ENCODE measurements around the gene ACADVL.

DNA sequence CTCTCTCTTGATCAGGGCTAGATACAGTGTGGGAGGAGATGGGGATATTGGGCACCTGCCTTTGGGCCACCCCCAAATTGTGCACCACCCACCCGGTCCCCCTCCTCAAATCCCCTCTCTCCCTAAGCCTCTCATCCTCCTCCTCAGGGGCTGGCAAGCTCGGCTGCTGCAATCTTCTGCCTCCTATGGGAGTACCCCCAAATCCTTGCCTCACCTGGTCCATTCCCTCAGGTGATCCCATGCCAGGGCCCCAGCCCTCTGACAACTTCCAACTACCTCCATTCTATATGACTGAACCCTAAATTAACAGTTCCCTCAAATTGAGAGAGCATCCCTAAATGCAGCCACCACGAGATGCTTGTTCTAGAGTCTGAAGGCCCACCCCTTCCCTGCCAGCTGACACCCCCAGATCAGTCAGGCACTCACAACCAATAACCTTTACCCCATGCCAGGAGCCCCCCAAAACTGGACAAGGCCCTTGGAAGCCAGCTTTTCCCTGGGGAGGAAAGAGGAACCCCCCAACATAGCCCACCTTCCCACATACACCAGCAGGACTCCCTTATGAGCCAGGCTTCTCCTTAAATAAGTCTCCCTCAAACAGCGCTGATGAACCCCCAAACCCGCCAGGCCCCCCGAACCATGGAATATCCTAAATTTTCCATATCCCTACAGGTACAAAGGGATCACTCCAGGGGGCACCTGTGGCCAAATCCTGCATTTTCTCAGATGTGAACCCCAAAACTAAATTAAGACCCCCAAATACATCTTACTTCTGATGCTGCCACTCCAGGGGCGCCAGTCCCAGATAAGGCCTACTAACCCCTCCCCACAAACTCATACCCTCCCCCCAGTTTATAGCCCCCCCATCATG, 3.3 kb upstream of the ACADVL start:
- TF ChIP-seq, protein P1, sequence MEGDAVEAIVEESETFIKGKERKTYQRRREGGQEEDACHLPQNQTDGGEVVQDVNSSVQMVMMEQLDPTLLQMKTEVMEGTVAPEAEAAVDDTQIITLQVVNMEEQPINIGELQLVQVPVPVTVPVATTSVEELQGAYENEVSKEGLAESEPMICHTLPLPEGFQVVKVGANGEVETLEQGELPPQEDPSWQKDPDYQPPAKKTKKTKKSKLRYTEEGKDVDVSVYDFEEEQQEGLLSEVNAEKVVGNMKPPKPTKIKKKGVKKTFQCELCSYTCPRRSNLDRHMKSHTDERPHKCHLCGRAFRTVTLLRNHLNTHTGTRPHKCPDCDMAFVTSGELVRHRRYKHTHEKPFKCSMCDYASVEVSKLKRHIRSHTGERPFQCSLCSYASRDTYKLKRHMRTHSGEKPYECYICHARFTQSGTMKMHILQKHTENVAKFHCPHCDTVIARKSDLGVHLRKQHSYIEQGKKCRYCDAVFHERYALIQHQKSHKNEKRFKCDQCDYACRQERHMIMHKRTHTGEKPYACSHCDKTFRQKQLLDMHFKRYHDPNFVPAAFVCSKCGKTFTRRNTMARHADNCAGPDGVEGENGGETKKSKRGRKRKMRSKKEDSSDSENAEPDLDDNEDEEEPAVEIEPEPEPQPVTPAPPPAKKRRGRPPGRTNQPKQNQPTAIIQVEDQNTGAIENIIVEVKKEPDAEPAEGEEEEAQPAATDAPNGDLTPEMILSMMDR (IDR thresholded peaks at IDR 0.05; ENCODE audit: insufficient read depth, low read length), result no peak
- TF ChIP-seq POLR2AphosphoS5 (IDR thresholded peaks at IDR 0.05; ENCODE audit: low read depth), result no peak

All from HL-60 (cell line).